OCI-LY7 (cell line): ENCODE measurements around the gene ROBO1. TPM values are rescaled to one million over a fixed set of nuclear protein-coding genes. Genes with fewer than 3 reads are reported as not detected.

ENCODE experiments used
- BruUV-seq: library from RNA; stranded (reverse); fragments of 400-500 nt; replicated peaks from 2 replicates; lab custom pipeline; 2021; lab: Mats Ljungman, UMichigan
- CTCF ChIA-PET: fragments of 300-600 bp; sonication (Branson Sonifier 250); formaldehyde crosslinking; loops from one replicate; lab custom pipeline; 2022; ENCODE audit warnings: antibody characterized with exemption; ENCODE audit not compliant: unreplicated experiment; lab: Charles Lee
- POLR2A ChIA-PET: fragments of 300-600 bp; sonication (Branson Sonifier 250); formaldehyde crosslinking; loops from one replicate; lab custom pipeline; 2022; ENCODE audit warnings: antibody characterized with exemption; lab: Charles Lee
- DNase-seq: peaks from one replicate; pipeline ENCODE4 v3.0.0-alpha.2; 2015; ENCODE audit warnings: low spot score
- H2AFZ ChIP-seq: fragments of 200-600 bp; sonication (generic), shearing (Covaris generic); 2 replicates; pipeline ENCODE4 v1.6.1; 2014; ENCODE audit warnings: mild to moderate bottlenecking, antibody characterized with exemption, low read length, moderate library complexity
- H3K27ac ChIP-seq: fragments of 200-600 bp; sonication (generic); 2 replicates; pipeline ENCODE4 v1.5.1; 2014; ENCODE audit warnings: mixed run types, low read depth, mild to moderate bottlenecking, moderate library complexity, low read length, inconsistent platforms; ENCODE audit not compliant: poor library complexity, severe bottlenecking
- H3K36me3 ChIP-seq: fragments of 200-600 bp; sonication (generic); 2 replicates; pipeline ENCODE4 v1.6.1; 2014; ENCODE audit warnings: mild to moderate bottlenecking, antibody characterized with exemption, low read length, moderate library complexity, mixed read lengths; ENCODE audit not compliant: insufficient read depth
- H3K4me1 ChIP-seq: fragments of 200-600 bp; sonication (generic); 2 replicates; pipeline ENCODE4 v1.5.1; 2014; ENCODE audit warnings: mild to moderate bottlenecking, low read length; ENCODE audit not compliant: insufficient read depth, poor library complexity, severe bottlenecking
- H3K4me2 ChIP-seq: fragments of 200-600 bp; sonication (generic); 2 replicates; pipeline ENCODE4 v1.6.1; 2014; ENCODE audit warnings: mild to moderate bottlenecking, low read length
- H3K4me3 ChIP-seq: fragments of 200-600 bp; sonication (generic); 2 replicates; pipeline ENCODE4 v1.5.1; 2014; ENCODE audit warnings: mild to moderate bottlenecking, low read depth, low read length; ENCODE audit not compliant: poor library complexity, severe bottlenecking
- H3K79me2 ChIP-seq: fragments of 200-600 bp; sonication (generic); 2 replicates; pipeline ENCODE4 v1.6.1; 2016; ENCODE audit warnings: low read depth, mild to moderate bottlenecking, low read length, moderate library complexity, mixed read lengths; ENCODE audit not compliant: insufficient read depth
- H3K9me2 ChIP-seq: fragments of 200-600 bp; sonication (generic); 2 replicates; pipeline ENCODE4 v1.6.1; 2016; ENCODE audit warnings: mild to moderate bottlenecking, low read length, mixed read lengths; ENCODE audit not compliant: insufficient read depth
- H3K9me3 ChIP-seq: fragments of 200-600 bp; sonication (generic); 2 replicates; pipeline ENCODE4 v1.6.1; 2014; ENCODE audit warnings: mild to moderate bottlenecking, mixed run types, low read length, mixed read lengths
- H4K20me1 ChIP-seq: fragments of 200-600 bp; sonication (generic); 2 replicates; pipeline ENCODE4 v1.6.1; 2014; ENCODE audit warnings: mild to moderate bottlenecking, antibody characterized with exemption, low read length, moderate library complexity, mixed read lengths; ENCODE audit not compliant: insufficient read depth
- CTCF ChIP-seq: fragments of 200-600 bp; sonication (generic); conservative IDR thresholded peaks from 2 replicates; pipeline ENCODE4 v1.5.1; 2014; ENCODE audit warnings: mild to moderate bottlenecking, antibody characterized with exemption, low read length, moderate library complexity, mixed read lengths
- EZH2phosphoT487 ChIP-seq: fragments of 200-600 bp; sonication (generic); IDR thresholded peaks from 2 replicates; pipeline ENCODE4 v1.6.1; 2018; ENCODE audit warnings: low read depth, borderline replicate concordance, mild to moderate bottlenecking, mixed run types, antibody characterized with exemption, low read length, moderate library complexity, mixed read lengths
- intact Hi-C: fragments of 100-400 bp; cut with micrococcal nuclease; formaldehyde crosslinking; loops from one replicate; pipeline ENCODE4 v1.10.0; 2022; ENCODE audit not compliant: unreplicated experiment
- total RNA-seq, 2 experiments: library from RNA; depleted of rRNA in 1 of 2; stranded (reverse); fragments of >200 nt in 1 of 2; shearing (Covaris generic) in 1 of 2; gene quantifications; 2 replicates each; pipeline ENCODE4 v1.2.3, GENCODE V29; 2014 to 2022

The ROBO1 gene
- total RNA-seq, 2 experiments from 2014 or later, result not detected

- no peaks in the 10 kb centered on the region for H3K4me1 ChIP-seq
- no peak overlapping the region for H3K4me2 ChIP-seq
- no peaks in the 10 kb centered on the region for H4K20me1 ChIP-seq
- no peak for TF ChIP-seq EZH2phosphoT487
- TF ChIP-seq CTCF, result no peak
- H3K9me2 ChIP-seq, result no peaks in the 10 kb centered on the region
- no peaks in the 10 kb centered on the region for H3K9me3 ChIP-seq
- ChIA-PET POLR2A (no interaction called here), CTCF (no interaction called here)
- H2AFZ ChIP-seq, result no peak overlapping the region
- DNase-seq, result no peak
- intact Hi-C loops, result no loop called here
- no peaks in the 10 kb centered on the region for H3K36me3 ChIP-seq
- H3K79me2 ChIP-seq, result no peaks in the 10 kb centered on the region
- no peak overlapping the region for H3K27ac ChIP-seq
- no peak overlapping the region for H3K4me3 ChIP-seq
- no TSS peak for BruUV-seq
Observed at GRCh38 chr3:78895528-78895927, 872.3 kb downstream of the ROBO1 start.

- no peaks in the 10 kb centered on the region for H3K9me2 ChIP-seq
- H3K27ac ChIP-seq, result no peak overlapping the region
- intact Hi-C loops, result no loop called here
- ChIA-PET CTCF (no interaction called here), POLR2A (no interaction called here)
- H3K9me3 ChIP-seq, result no peaks in the 10 kb centered on the region
- no peak for TF ChIP-seq EZH2phosphoT487
- no peak overlapping the region for H3K4me2 ChIP-seq
- H3K79me2 ChIP-seq, result no peaks in the 10 kb centered on the region
- DNase-seq, result no peak
- H3K4me1 ChIP-seq, result no peaks in the 10 kb centered on the region
- no peak overlapping the region for H3K4me3 ChIP-seq
- BruUV-seq, result no TSS peak
- no peak overlapping the region for H2AFZ ChIP-seq
- no peaks in the 10 kb centered on the region for H4K20me1 ChIP-seq
- no peaks in the 10 kb centered on the region for H3K36me3 ChIP-seq
Observed at GRCh38 chr3:78894787-78895186, 873.0 kb downstream of the ROBO1 start.

GRCh38 chr3:78893161-78893560 lies 874.6 kb downstream of the ROBO1 start:
- CTCF ChIA-PET, result no interaction called here
- intact Hi-C loops, result no loop called here
- no peak overlapping the region for H2AFZ ChIP-seq
- H3K36me3 ChIP-seq, result no peaks in the 10 kb centered on the region
- H3K4me1 ChIP-seq, result no peaks in the 10 kb centered on the region
- no peak overlapping the region for H3K4me2 ChIP-seq
- POLR2A ChIA-PET, result interaction anchor here (1.0 kb wide), 1 partner anchor 31 kb away, joined by 3 read pairs; no protein-coding TSS in a partner anchor
- BruUV-seq, result no TSS peak
- no peaks in the 10 kb centered on the region for H3K9me2 ChIP-seq
- no peak for DNase-seq
- H3K79me2 ChIP-seq, result no peaks in the 10 kb centered on the region
- TF ChIP-seq CTCF (no peak), EZH2phosphoT487 (no peak)
- H3K4me3 ChIP-seq, result no peak overlapping the region
- no peaks in the 10 kb centered on the region for H4K20me1 ChIP-seq
- H3K27ac ChIP-seq, result no peak overlapping the region
- H3K9me3 ChIP-seq, result no peaks in the 10 kb centered on the region
